Right lobe of liver (tissue), 4 donors: ENCODE data around the gene CTXN1.
A peak's percentile ranks its signal among the peaks of the same experiment; 100 is the strongest.

Experiments
- CTCF ChIP-seq, 4 donors: fragments of 200-600 bp in 3 of 4; fragments of 450-650 bp in 1 of 4; IDR thresholded peaks; one replicate each; pipeline versions ENCODE4 v1.5.1 to v1.8.0; 2016 to 2022; ENCODE audit warnings: antibody characterized with exemption in 4 of 4, mild to moderate bottlenecking in 2 of 4
- POLR2A ChIP-seq: fragments of 450-650 bp; IDR thresholded peaks from one replicate; pipeline ENCODE4 v1.6.1; 2017; ENCODE audit warnings: antibody characterized with exemption, mild to moderate bottlenecking
- donor health status: DM: no; HTN: no; CAD: no.
- donor health status: DM: no; HTN: no; CAD: no.
- donor health status: DM: no; HTN: yes; CAD: no.

- TF ChIP-seq CTCF (IDR thresholded peaks at IDR 0.05), result peak in 1 of 4 donors; percentile 4
- TF ChIP-seq POLR2A, result no peak
Observed at GRCh38 chr19:7971553-7972520, 45.9 kb upstream of the CTXN1 start.
